Hematopoietic multipotent progenitor cell treated with erythropoietin and hydrocortisone succinate and interleukin-3 and kit ligand, for 4 days (in vitro differentiated cells): ENCODE results near the gene LIG3.
A peak's percentile ranks its signal among the peaks of the same experiment; 100 is the strongest.
"Not testable (repeated sequence)": the region's sequence is repeated elsewhere in the genome, so short reads cannot be mapped to it uniquely, and the experiment has no call there.

Experiments used
- DNase-seq: peaks from one replicate; pipeline ENCODE4 v3.0.0-alpha.2; 2015

LIG3 gene

GRCh38 chr17:35045458-35045979, 65.2 kb downstream of the LIG3 start:
- not testable (repeated sequence) for DNase-seq

GRCh38 chr17:35046245-35046644, 65.9 kb downstream of the LIG3 start:
- DNase-seq: no peak

GRCh38 chr17:35046740-35047283, 66.5 kb downstream of the LIG3 start:
- peak; percentile 37 for DNase-seq

GRCh38 chr17:35048685-35049379, 68.5 kb downstream of the LIG3 start:
- no peak for DNase-seq

- DNase-seq: no peak
These were observed 69.9 kb downstream of the LIG3 start for GRCh38 chr17:35050170-35050569.

DNA sequence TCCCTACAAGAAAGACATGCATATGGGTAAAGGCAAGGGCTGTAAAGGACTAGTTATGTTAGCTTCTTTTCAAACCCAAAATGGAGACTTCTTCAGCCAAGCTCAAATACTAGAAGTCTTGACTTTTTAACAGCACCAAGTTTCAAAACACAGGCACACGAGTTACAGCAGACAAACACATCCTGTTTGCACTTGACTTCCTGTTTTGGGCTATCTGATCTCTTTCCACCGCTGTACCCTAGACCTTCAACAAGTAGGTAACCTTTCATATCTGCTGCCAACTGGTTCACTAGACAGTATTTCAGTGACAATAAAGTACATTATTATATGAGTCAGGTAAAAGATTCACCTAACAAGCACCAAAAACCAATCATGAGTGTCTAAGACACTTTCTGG, 70.9 kb downstream of the LIG3 start:
- peak; percentile 87 for DNase-seq

DNA sequence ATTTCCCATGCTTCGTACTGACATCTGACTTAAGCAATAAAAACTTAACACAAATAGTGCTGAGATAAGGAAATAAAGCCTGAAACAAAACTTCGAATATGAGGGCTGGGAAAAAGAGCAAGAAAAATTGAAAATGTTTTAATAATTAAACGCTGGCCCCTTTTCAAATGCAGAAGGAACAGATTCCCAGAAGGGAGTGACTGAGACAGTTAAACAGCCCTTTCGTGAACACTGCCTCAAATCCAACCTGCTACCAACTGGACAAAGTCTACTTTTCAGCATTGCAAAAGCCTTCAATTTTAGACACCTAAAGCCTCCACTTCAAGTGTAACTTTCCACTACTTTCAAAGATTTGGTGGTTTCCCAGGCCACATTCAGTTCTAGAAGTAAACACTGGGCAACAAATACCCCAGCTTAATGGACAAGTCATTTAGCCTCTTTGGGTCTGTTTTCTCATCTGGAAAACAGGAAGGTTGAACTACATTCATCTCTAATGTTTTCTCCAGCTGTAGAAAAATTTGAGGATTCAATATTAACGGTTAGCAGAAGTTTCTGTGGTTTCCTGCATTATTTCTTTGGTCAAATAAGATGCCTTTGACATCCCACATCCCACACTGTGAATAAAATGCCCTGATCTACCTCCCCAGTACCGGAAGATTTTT, 71.4 kb downstream of the LIG3 start:
- DNase-seq: peak; percentile 37

DNA sequence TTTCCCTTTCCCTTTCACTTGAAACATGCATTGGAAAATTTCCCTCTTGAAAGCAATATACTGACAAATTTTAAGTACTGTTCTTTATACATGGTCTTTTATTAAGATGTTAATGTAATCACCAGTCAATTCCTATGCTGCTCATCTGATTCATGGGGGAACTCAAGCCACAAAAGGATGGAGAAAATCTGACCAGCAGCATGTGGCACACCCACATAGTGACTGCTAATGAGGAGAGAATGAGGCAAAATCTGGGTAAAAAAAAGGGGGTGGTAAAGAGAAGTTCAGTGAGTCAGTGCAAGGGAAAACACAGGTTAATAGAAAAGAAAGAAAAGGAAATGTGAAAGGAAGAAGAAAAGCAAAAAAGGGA, 71.9 kb downstream of the LIG3 start:
- DNase-seq: no peak

DNA sequence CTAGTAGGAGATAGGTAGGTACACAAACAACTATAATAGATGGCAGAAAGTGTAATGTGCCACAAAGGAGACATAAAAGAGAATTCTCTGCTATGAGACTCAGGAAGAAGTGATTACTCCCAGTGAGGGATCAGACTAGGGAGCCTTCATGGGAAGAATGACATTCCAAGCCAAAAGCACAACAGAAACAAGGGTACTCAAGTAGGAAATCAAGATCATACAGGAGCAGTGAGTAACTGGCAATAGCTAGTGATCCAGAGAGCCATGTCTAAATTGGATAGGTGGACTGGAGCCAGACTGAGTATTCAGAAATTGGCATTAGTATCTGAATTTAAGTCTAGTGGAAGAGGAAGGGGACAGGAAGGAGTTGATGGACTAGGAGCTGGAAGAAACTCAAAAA, 72.5 kb downstream of the LIG3 start:
- DNase-seq: no peak

- no peak for DNase-seq
These were observed 72.9 kb downstream of the LIG3 start for GRCh38 chr17:35053204-35053603.

GRCh38 chr17:35056013-35056412, 75.7 kb downstream of the LIG3 start:
- DNase-seq: peak; percentile 25

- no peak for DNase-seq
These were observed 77.1 kb downstream of the LIG3 start for GRCh38 chr17:35057332-35057915.
